Vagina (tissue), 2 donors: ENCODE data around the gene AVPR1B.

Experiments used
- CTCF ChIP-seq, 3 experiments: fragments of 450-650 bp in 2 of 3; fragments of 200-600 bp in 1 of 3; sonication (generic) in 1 of 3; IDR thresholded peaks; one replicate each; pipeline ENCODE4 v1.5.1; 2017 to 2019; ENCODE audit warnings: antibody characterized with exemption in 3 of 3, mild to moderate bottlenecking in 2 of 3, moderate library complexity in 2 of 3
- POLR2A ChIP-seq, 2 donors: fragments of 450-650 bp; IDR thresholded peaks; one replicate each; pipeline ENCODE4 v1.6.1; 2017; ENCODE audit warnings: antibody characterized with exemption in 2 of 2, mild to moderate bottlenecking in 2 of 2, moderate library complexity in 2 of 2
- POLR2AphosphoS5 ChIP-seq, 2 donors: sonication (generic); formaldehyde crosslinking; IDR thresholded peaks; one replicate each; pipeline ENCODE4 v1.9.0; 2017; ENCODE audit warnings: antibody characterized with exemption in 2 of 2, mild to moderate bottlenecking in 2 of 2, low read depth in 1 of 2; ENCODE audit not compliant: insufficient read depth in 1 of 2

GRCh38 chr1:206128196-206128595, 11.0 kb upstream of the AVPR1B start:
- TF ChIP-seq CTCF (IDR thresholded peaks at IDR 0.05) (no peak), POLR2AphosphoS5 (IDR thresholded peaks at IDR 0.05; ENCODE audit: insufficient read depth in 1 of 2, low read depth in 1 of 2) (no peak), POLR2A (IDR thresholded peaks at IDR 0.05) (no peak)
